ENCODE results near the gene ADAMTS7.
A peak's percentile ranks its signal among the peaks of the same experiment; 100 is the strongest.

Gene ADAMTS7

GRCh38 chr15:78714890-78715289 is 96.4 kb downstream of the ADAMTS7 start:
- no peak for DNase-seq

GRCh38 chr15:78712797-78713515 is 98.3 kb downstream of the ADAMTS7 start:
- no peak for DNase-seq

DNA sequence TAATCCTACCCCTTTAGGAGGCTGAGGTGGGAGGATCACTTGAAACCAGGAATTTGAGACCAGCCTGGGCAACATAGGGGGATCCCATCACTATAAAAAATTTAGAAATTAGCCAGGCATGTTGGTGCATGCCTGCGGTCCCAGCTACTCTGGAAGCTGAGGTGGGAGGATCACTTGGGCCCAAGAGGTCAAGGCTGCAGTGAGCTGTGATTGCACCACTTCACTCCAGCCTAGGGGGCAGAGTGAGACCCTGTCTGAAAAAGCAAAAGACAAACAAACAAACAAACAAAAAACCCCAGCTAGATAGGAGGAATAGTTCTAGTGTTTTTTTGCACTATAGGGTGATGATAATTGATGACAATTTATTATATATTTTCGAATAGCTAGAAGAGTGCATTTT is 99.6 kb downstream of the ADAMTS7 start:
- DNase-seq: no peak

GRCh38 chr15:78709263-78709882 is 101.9 kb downstream of the ADAMTS7 start:
- DNase-seq: peak; percentile 60
